ENCODE data around the gene FER1L5. TPM values are rescaled to one million over a fixed set of nuclear protein-coding genes. Genes with fewer than 3 reads are reported as not detected.

The FER1L5 gene
- total and polyA plus RNA-seq, 2 of the 8 experiments (the other 6 are each of a cell fraction or from before 2014, with no cell fraction given), result 0.23 to 0.88 TPM

- no peak overlapping the region for H2BK15ac ChIP-seq (ENCODE audit: low read length)
- ChIA-PET POLR2A (ENCODE audit: partially characterized antibody) (no interaction called here), CTCF (ENCODE audit: partially characterized antibody) (interaction anchor here (0.6 to 1.8 kb wide), 7 partner anchors 11 to 64 kb away, joined by 3 to 7 read pairs (median 4); partner anchors contain the start of genes CNNM4 and LMAN2L)
- H3K4me3 ChIP-seq (ENCODE audit: extremely low read depth in 1 of 4, insufficient read depth in 2 of 4, low read depth in 3 of 4, low read length in 4 of 4), result no peak overlapping the region
- no peak overlapping the region for H3K4me2 ChIP-seq (ENCODE audit: insufficient read depth in 1 of 2, low read depth in 2 of 2, low read length in 2 of 2)
- no peak overlapping the region for H2BK120ac ChIP-seq (replicated peaks; ENCODE audit: low read depth, low read length)
- no peaks in the 10 kb centered on the region for H3K4me1 ChIP-seq (replicated peaks in 1 of 4; ENCODE audit: control insufficient read depth in 3 of 4, insufficient read depth in 4 of 4, low read length in 3 of 4)
- no peaks in the 10 kb centered on the region for H3K27me3 ChIP-seq (replicated peaks in 1 of 4; ENCODE audit: control insufficient read depth in 3 of 4, extremely low read depth in 1 of 4, insufficient read depth in 3 of 4, low read length in 3 of 4)
- H3K23me2 ChIP-seq (ENCODE audit: low read depth, low read length), result no peaks in the 10 kb centered on the region
- no peak overlapping the region for H2BK20ac ChIP-seq (ENCODE audit: low read length)
- H3K18ac ChIP-seq (ENCODE audit: extremely low read depth, low read length), result no peak overlapping the region
- H2BK12ac ChIP-seq (ENCODE audit: low read depth, low read length), result no peak overlapping the region
- H4K5ac ChIP-seq (ENCODE audit: insufficient read length, low read depth, low read length), result no peak overlapping the region
- H3K79me1 ChIP-seq (ENCODE audit: low read depth, low read length), result no peaks in the 10 kb centered on the region
- H2AK5ac ChIP-seq (ENCODE audit: low read depth, low read length), result no peak overlapping the region
- H2AFZ ChIP-seq (ENCODE audit: low read length), result no peak overlapping the region
- H4K8ac ChIP-seq (ENCODE audit: extremely low read depth, insufficient read depth, low read length), result no peak overlapping the region
- H4K20me1 ChIP-seq (replicated peaks in 1 of 2; ENCODE audit: control insufficient read depth in 1 of 2, insufficient read depth in 2 of 2, low read length in 2 of 2), result no peaks in the 10 kb centered on the region
- H4K91ac ChIP-seq (replicated peaks; ENCODE audit: insufficient read length, low read length), result no peak overlapping the region
- H3K36me3 ChIP-seq (ENCODE audit: control insufficient read depth in 2 of 4, insufficient read depth in 4 of 4, low read length in 3 of 4), result no peaks in the 10 kb centered on the region; a peak in 2 of 8 replicates
- no peak overlapping the region for H3K27ac ChIP-seq (ENCODE audit: low read depth, low read length)
- WGBS, 2 experiments (ENCODE audit: extremely low coverage in 1 of 2, insufficient coverage in 1 of 2, insufficient read length in 1 of 2, insufficient replicate concordance in 2 of 2, low coverage in 1 of 2, low lambda C conversion rate in 2 of 2, missing lambda C conversion rate in 1 of 2), result 89% methylated on average over 8 of the region's 9 CpGs; no CpG with 5 or more reads in 1 of the 2 experiments
- no peak overlapping the region for H3K56ac ChIP-seq (replicated peaks; ENCODE audit: insufficient read length, low read depth, low read length)
- no peak overlapping the region for H3K9ac ChIP-seq (replicated peaks in 1 of 4; ENCODE audit: extremely low read depth in 1 of 4, low read depth in 3 of 4, low read length in 3 of 4)
- no peak overlapping the region for H3K23ac ChIP-seq (ENCODE audit: insufficient read length)
- H3K79me2 ChIP-seq (ENCODE audit: control insufficient read depth in 1 of 2, insufficient read depth in 2 of 2, low read length in 2 of 2), result no peaks in the 10 kb centered on the region
- FAIRE-seq, result no peak
- H3K4ac ChIP-seq (replicated peaks; ENCODE audit: insufficient read length, low read depth, low read length), result no peak overlapping the region
- DNase-seq (ENCODE audit: low read depth in 1 of 2, low spot score in 2 of 2), result no peak
- no peak overlapping the region for H3K14ac ChIP-seq (ENCODE audit: insufficient read length)
- H3K9me3 ChIP-seq (ENCODE audit: insufficient read depth in 2 of 2, low read depth in 1 of 2, low read length in 1 of 2), result no peaks in the 10 kb centered on the region
- H2BK5ac ChIP-seq (ENCODE audit: low read depth, low read length), result no peak overlapping the region
- TF ChIP-seq TAF7 (optimal IDR thresholded peaks at IDR 0.05; ENCODE audit: borderline replicate concordance, low read depth, low read length), result no peak
- no peak for TF ChIP-seq ASH2L (IDR thresholded peaks at IDR 0.05; ENCODE audit: low read length)
- no peak for TF ChIP-seq NANOG (IDR thresholded peaks at IDR 0.05; ENCODE audit: insufficient read depth, low read depth, low read length, poor library complexity, severe bottlenecking)
- no peak for TF ChIP-seq CTBP2 (IDR thresholded peaks at IDR 0.05; ENCODE audit: borderline replicate concordance, insufficient read depth, insufficient read length, low read length)
- TF ChIP-seq USF2 (IDR thresholded peaks at IDR 0.05; ENCODE audit: low read length), result no peak
- TF ChIP-seq SP1 (IDR thresholded peaks at IDR 0.05; ENCODE audit: low read depth, low read length), result no peak
- TF ChIP-seq RXRA (IDR thresholded peaks at IDR 0.05; ENCODE audit: insufficient read depth, low read depth, low read length), result no peak
- no peak for TF ChIP-seq SIX5 (IDR thresholded peaks at IDR 0.05; ENCODE audit: low read depth, low read length)
- TF ChIP-seq EZH2 (IDR thresholded peaks at IDR 0.05; ENCODE audit: low read depth, low read length, severe bottlenecking), result no peak
- no peak for TF ChIP-seq TAF1 (IDR thresholded peaks at IDR 0.05; ENCODE audit: low read depth, low read length)
Measured at GRCh38 chr2:96699621-96700020, 57.1 kb downstream of the FER1L5 start.
